IPS-NIHi11 (cell line): ENCODE results near the gene SUPT5H.

ENCODE experiments used
- DNase-seq: peaks from one replicate; pipeline ENCODE4 v3.0.0; 2012; ENCODE audit warnings: mixed read lengths, low spot score

SUPT5H gene

DNA sequence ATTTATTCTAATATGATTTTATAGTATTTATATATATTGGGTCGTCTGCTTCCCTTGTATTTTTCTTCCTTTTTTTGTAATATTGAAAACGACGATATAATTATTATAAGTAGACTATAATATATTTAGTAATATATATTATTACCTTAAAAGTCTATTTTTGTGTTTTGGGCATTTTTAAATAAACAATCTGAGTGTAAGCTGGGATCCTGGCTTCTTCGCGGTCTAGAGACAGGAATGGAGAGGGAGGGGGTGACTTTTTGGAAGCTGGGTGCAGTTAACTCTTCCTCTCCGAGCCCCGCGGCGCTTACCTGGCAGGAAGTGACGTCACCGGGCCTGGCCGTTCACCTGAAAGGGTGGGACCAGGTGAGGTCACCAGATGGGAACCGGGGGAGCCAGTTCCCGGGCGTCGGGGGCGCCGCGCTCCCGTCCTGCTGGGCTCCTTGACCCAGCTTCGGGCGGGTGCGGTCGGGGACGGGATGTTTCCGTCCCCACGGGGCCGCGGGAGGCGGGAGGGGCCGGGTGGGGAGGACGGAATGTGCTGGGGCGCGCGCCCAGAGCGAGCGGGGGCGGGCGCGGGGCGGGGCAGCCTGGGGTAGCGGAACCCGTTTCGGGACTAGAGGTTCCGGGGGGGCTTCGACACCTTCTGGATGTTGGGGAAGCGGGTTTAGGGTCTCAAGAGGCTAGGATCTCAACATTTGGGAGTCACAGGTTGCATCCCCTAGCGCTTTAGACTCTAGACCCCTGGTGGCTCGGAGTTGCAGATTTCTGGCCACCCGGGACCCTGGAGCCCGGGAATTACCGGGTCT lies 36.0 kb upstream of the SUPT5H start:
- peak; percentile 68 for DNase-seq

DNA sequence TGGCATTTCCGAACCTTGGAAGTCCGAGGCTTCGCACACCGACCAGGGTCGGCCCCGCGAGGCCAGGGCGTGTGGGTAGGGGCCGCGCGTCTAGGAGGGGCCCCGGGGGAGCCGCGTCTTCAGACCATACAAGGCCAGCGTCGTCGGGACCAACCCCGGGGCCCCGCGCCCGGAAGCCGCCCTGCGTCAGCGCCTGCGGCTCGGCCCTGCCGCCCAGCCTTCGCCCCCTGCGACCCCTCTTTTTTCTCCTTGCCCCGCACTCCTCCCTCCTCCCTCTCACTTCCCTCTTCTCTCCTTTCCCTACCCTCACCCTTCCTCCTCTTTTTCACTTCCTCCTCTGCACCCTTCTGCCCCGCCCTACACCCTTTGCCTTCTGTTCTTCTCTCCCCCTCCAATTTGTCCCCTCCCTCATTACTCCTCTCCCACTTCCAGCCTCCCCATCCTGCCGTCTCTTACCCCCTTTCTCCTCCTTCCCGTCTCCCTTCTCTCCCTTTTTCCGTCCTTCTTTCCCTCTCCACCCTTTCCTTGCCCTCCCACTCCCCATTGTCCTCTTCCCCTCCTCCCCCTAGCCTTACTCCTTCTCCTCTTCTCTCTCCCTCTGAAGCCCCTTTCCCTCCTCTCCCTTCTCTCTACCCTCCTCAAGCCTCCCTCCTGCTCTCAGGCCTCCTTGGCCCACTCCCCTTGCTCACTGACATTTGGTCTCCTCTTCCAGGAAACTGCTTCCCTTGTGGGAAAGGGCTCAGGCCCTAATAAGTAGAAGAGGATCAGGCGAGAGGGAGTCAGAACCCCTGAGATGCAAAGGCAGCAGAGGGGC lies 35.2 kb upstream of the SUPT5H start:
- no peak for DNase-seq

DNA sequence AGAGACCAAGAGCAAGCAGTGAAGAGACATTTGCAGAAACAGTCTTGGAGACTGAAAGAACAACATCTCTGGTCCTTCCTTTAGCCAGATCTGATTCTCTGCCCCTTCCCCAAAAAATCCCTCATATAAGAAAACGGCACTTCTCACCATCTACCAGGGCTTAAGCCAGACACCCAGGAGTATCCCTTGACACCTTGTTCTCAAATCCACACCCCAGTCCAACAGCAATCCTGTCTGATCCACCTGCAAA lies 34.6 kb upstream of the SUPT5H start:
- no peak for DNase-seq

DNA sequence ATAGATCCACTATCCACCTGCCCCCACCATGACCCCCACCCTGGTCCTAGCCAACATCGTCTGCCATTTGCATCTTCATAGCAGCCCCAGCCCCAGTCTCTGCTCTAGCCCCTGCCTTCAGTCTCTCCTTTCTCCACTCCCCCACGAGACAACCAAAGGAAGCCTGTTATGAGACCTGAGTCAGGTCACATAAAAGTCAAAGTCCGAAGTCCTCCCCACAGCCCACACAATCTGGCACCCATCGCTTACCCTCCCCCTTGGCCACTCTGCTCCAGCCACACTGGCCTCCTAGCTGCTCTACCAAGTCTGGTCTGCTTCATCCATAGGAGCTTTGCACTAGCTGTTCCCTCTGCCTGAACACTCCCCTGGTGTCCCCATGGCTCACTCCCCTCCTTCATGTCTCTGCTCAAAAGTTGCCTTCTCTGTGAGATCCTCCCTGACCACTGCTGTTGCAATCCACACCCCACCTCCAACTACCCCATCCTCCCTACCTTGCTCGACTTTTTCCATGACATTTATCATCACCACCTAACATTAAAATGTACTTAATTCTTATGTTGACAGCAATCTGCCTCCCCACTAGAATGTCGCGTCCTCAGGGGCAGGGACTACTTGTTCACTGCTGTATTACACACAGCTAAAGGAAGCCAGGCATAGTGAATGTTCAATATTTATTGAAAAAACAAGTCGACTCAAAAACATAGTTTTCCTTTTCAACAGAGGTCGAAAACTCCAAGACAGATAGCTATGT lies 34.1 kb upstream of the SUPT5H start:
- no peak for DNase-seq

DNA sequence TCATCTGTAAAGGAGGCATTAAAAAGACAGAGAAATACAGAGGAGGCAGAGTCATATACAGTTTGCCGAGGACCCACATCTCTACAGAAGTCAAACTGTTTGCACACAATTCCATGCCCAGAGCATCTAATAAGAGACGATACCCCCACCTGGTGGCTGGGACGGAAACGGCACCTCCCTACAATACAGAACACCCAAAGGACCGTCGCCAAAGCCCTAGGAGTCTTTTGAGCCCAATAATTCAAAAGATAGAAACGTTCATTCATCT lies 33.6 kb upstream of the SUPT5H start:
- no peak for DNase-seq

DNA sequence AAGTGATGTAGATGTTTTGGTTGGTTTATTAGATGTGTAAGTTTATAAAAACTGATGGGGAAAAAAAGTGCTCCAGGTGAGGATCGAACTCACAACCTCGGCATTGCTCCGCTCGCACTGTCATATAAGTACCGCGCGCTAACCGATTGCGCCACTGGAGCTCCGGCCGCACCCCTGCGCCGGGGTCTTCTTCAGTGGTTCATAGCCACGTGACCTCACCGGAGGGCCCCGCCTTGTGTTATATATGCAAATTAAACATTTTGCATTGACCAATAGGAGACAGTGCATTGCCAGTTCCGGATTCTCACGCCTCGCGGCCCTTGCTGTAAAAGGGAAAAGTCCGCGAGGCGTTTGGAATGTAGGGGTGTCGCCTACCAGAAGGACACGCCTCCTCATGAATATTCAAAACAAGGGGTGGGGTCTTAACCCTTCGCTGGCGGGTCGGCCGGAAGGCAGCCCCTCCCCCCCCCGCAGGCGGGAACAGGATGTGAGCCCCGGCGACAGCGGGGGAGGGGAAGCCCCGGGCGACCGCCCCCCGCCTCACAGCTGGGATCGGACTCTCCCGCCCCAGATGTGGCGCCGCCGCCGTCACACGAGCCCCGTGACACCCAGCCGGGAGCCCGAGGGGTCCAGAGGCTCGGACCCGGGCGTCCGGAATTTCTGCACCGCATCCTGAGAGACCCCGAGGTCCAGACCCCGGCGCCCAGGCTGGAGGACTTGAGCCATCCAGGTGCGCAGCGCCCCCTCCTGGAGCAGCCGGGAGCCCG lies 33.1 kb upstream of the SUPT5H start, which contains the start of gene PLEKHG2:
Gene PLEKHG2, plus strand, starts transcription at position 570 of the 767 bp plus-strand sequence. CDS start 1,418 bp downstream, outside the sequence.
- DNase-seq = peak; percentile 88

DNA sequence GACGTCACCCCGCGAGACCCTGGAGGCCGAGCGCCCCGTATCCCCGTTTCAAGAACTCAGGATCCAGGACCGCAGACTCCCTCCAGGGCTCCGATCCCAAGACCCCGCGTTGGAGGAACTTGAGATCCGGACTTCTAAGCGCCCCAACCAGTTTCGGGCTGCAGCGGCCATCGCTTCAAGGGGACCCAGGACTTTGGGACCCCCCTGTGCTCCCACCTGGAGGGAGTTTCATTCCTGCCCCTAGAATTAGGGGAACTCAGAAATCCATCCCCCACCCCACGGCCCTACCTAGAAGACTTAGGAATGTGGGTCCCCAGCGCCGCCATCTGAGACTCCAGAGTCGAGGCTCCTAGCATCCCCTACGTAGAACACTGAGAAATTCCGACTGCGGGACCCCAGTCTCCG lies 32.5 kb upstream of the SUPT5H start:
- no peak for DNase-seq

DNA sequence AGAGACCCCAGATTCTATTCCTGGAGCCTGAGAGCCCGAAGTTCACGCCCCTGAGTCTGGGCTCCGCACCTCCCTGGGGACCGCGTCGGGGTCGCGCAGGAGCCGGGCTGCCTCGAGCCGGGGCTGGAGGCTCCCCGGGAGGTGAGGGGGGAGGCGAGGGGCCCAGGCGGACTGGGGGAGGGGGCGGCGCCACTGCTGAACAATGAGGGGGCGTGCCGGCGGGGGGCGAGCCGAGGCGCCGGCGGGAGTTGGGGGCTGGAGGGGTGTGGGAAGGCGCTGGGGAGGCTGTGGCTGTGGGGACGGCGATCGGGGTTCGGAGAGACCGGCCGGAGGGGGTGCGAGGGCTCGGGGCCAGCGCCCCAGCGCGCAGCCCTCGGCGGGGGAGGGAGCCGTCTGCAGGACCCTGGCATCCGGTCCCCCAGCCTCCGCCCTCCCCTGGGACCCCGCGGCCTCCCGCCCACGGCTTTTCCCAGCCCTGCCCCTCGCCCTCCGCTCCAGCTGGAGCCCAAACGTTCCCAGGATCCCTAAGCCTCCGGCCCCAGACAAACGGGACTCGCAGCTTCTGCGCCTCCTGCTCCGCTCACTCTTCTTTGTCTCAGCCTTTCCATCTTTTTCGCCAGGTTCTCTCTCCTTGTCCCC lies 32.0 kb upstream of the SUPT5H start:
- DNase-seq = peak; percentile 74

DNA sequence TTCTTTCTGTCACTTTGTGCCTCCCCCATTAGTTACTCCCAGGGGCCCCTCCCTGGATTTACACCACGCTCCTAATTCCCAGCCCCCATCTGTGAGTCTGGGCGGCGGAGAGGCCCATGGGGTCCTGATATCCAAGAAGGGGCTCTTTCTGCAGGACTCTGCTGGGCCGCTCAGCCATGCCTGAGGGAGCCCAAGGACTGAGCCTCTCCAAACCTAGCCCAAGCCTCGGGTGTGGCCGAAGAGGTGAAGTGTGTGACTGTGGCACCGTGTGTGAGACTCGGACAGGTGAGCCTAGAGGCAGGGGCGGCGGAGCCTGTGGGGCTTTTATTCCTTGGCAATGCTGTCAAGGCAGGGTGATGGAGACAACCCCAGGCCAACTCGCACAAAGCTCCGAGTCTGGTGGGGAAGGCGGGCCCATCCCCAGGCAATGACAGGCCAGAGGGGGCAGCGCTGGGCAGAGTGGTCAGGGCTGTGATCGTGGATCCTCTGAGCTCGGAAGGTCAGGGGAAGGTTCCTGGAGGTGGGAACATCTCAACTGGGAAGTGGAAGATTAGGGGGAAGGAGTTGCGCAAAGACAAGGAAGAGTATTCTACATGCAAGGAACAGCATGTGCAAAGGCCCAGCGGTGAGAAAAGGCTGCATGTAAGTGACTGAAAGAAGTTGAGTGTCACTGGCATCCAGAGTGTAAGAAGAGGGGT lies 31.3 kb upstream of the SUPT5H start:
- DNase-seq = no peak

DNA sequence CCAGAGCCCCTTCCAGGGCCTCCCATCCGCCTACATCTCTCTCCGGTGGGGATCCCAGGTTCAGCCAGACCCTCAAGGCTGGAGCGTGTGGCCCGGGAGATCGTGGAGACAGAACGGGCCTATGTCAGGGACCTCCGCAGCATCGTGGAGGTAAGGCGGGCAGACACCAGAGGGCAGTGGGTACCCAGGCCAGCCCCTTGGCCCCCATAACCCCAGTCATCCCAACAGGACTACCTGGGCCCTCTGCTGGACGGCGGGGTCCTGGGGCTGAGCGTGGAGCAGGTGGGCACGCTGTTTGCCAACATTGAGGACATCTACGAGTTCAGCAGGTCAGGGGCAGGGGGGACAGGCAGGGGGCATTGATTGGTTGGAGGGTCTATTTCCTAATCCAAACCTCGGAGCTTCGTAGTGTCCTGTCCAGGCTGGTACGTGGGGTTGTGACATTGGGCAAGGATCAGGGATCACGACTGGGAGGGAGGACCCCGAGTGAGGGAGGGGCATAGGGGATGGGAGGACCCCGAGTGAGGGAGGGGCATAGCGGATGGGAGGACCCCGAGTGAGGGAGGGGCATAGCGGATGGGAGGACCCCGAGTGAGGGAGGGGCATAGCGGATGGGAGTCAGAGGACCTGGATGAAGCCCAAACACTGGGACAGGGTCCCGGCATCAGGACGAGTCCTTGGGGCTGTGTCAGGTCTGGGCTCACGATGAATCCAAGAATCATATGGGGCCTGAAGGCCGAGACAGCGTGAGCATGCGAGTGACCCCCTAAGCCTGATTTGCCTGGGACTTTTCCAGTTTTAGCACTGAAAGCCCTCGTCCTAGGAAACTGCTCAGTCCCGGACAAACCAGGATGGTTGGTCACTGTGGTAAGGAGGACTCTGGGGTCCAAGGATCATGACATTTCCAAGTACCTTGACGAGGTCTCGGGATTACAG lies 30.0 kb upstream of the SUPT5H start:
- no peak for DNase-seq

DNA sequence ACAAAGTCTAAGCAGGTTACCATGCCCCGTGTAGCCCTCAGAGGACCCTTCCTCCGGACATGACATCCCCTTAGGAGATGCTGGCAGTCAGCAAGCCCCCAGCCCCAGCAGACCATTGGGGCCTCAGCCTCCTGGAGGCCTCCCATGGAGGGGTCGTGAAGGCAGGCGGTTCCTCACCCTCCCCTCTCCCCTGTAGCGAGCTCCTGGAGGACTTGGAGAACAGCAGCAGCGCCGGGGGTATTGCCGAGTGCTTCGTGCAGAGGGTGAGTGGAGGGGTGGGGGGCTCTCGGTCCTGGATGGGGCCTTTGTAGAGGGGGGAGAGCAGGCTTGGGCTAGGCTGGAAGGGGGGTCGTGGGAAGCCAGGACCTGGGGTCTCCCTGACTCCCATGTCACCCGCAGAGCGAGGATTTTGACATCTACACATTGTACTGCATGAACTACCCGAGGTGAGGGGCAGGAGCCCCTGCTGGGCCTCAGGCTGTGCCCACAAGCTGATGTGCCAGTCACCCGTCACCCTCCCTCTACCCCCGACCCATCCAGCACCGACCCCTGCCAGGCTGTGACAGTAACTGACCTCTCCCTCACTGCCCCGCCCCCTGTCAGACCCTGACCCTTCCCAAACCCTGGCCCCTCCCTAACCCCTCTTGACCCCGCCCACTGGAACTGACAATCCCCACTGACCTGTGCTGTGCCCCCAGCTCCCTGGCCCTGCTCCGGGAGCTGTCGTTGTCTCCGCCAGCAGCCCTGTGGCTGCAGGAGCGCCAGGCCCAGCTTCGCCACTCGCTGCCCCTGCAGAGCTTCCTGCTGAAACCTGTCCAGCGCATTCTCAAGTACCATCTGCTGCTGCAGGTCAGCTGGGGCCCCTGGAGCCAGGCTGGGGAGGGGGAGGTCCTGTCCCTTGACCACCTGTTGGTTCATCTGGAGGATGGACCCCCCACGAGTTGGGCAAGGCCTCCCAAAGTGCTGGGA lies 28.9 kb upstream of the SUPT5H start:
- peak; percentile 56 for DNase-seq

DNA sequence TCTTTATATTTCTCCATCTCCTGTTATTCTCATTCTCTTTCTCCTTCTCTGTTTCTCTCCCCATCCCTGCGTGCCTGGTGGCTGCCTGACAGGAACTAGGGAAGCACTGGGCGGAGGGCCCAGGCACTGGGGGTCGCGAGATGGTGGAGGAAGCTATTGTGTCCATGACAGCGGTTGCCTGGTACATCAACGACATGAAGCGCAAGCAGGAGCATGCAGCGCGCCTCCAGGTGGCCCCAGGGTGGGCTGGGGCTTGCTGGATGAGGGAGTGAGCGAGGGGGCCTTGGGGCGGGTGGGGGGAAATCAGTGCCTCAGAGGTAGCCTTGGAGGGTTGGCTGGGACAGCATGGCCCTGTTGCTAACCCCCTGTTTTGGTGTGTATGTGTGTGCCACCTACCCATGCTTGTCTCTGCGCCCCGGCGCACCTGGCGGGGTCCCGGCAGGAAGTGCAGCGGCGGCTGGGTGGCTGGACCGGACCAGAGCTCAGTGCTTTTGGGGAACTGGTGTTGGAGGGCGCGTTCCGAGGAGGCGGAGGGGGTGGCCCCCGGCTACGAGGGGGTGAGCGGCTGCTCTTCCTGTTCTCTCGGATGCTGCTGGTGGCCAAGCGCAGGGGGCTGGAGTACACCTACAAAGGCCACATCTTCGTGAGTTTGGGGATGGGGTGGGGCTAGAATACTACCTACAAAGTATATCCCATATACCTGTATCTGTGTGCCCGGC lies 27.8 kb upstream of the SUPT5H start:
- DNase-seq = no peak

DNA sequence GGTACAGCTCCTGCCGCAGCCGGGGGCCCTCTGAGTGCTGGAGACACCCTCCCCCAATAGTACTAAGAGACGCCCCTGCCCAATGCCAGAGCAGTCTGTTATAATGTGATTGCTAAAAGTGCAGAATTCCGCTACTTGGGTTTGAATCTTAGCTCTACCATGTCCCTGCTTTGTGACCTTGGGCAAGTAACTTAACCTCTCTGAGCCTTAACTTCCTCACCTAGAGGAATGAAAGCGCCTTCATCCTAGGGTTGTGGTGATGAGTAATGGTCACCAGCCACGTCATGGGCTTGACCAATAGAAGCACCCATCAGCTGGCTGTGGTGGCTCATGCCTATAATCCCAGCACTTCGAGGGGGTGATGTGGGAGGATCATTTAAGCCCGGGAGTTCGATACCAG lies 26.4 kb upstream of the SUPT5H start:
- DNase-seq = no peak

DNA sequence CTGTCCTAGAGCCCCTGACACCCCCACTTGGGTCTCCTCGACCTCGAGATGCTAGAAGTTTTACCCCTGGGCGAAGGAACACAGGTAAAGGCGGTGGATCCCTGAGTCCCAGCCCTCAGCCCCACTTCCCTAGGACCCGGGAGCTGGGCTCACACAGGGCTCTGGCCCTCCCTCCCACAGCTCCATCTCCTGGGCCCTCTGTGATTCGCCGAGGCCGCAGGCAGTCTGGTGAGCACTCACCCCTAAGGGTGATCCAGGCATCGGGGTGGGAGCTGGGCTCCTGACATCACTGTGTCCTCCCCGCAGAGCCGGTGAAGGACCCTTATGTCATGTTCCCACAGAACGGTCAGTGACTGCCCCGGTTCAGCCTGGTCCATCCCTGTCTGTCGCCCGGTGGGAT lies 24.6 kb upstream of the SUPT5H start:
- no peak for DNase-seq

DNA sequence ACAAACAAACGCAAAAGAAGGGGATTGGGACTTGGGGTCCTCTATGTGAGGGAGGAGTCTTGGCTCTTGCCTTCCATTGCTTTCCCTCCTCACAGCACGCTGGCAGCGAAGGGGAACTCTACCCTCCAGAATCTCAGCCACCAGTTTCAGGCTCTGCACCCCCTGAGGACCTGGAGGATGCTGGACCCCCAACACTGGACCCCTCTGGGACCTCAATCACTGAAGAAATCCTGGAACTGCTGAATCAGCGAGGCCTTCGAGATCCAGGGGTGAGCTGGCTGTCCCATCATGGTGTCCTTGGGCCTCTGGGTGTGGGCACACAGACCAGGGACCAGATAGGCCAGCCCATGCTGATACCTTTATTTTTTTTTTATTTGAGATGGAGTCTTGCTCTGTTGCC lies 23.4 kb upstream of the SUPT5H start:
- DNase-seq = no peak

DNA sequence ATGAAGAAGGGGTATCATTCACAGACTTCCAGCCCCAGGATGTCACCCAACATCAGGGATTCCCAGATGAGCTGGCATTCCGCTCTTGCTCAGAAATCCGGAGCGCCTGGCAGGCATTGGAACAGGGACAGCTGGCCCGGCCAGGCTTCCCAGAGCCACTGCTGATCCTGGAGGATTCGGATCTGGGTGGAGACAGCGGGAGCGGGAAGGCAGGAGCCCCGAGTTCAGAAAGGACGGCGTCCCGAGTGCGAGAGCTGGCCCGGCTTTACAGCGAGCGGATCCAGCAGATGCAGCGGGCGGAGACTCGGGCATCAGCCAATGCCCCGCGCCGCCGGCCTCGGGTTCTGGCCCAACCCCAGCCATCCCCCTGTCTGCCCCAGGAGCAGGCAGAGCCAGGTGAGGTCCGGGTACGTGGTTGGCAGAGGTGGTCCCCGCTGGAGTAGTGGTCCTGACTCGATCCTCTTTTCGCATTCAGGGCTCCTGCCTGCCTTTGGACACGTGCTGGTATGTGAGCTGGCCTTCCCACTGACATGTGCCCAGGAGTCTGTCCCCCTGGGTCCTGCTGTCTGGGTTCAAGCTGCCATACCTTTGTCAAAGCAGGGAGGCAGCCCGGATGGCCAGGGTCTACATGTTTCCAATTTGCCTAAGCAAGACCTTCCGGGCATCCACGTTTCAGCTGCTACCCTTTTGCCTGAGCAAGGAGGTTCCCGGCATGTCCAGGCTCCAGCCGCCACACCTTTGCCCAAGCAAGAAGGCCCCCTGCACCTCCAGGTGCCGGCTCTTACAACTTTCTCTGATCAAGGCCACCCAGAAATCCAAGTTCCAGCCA lies 21.9 kb upstream of the SUPT5H start:
- DNase-seq = no peak

DNA sequence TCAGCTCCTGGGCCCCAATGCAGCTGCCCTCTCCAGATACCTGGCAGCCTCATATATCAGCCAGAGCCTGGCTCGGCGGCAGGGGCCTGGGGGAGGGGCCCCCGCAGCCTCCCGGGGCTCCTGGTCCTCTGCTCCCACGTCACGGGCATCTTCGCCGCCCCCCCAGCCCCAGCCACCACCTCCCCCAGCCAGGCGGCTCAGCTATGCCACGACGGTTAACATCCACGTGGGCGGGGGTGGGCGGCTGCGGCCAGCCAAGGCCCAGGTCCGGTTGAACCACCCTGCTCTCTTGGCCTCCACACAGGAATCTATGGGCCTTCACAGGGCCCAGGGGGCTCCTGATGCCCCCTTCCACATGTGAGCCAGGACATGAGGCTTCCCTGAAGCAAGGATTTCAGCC lies 20.4 kb upstream of the SUPT5H start:
- no peak for DNase-seq
